Uterus (tissue), 2 donors: ENCODE results near the gene BICRAL.

Experiments
- POLR2A ChIP-seq, 2 donors: fragments of 450-650 bp; IDR thresholded peaks; one replicate each; pipeline ENCODE4 v1.6.1; 2016; ENCODE audit warnings: antibody characterized with exemption in 2 of 2, mild to moderate bottlenecking in 1 of 2, moderate library complexity in 1 of 2
- TF ChIP-seq, protein P1 (sequence below), 4 experiments: fragments of 200-600 bp in 2 of 4; fragments of 450-650 bp in 2 of 4; sonication (generic) in 2 of 4; IDR thresholded peaks; one replicate each; pipeline ENCODE4 v1.5.1; 2016 to 2019; ENCODE audit warnings: antibody characterized with exemption in 4 of 4, mild to moderate bottlenecking in 2 of 4, moderate library complexity in 1 of 4

- TF ChIP-seq, protein P1, sequence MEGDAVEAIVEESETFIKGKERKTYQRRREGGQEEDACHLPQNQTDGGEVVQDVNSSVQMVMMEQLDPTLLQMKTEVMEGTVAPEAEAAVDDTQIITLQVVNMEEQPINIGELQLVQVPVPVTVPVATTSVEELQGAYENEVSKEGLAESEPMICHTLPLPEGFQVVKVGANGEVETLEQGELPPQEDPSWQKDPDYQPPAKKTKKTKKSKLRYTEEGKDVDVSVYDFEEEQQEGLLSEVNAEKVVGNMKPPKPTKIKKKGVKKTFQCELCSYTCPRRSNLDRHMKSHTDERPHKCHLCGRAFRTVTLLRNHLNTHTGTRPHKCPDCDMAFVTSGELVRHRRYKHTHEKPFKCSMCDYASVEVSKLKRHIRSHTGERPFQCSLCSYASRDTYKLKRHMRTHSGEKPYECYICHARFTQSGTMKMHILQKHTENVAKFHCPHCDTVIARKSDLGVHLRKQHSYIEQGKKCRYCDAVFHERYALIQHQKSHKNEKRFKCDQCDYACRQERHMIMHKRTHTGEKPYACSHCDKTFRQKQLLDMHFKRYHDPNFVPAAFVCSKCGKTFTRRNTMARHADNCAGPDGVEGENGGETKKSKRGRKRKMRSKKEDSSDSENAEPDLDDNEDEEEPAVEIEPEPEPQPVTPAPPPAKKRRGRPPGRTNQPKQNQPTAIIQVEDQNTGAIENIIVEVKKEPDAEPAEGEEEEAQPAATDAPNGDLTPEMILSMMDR (IDR thresholded peaks at IDR 0.05), result no peak
- no peak for TF ChIP-seq POLR2A (IDR thresholded peaks at IDR 0.05)
Observed at GRCh38 chr6:42871711-42872110, 89.9 kb downstream of the BICRAL start.
